SK-N-SH (cell line): ENCODE data around the gene TMEM209. TPM values are rescaled to one million over a fixed set of nuclear protein-coding genes. Genes with fewer than 3 reads are reported as not detected.

Experiments
- CTCF ChIA-PET: fragments of 300-600, 350-600 bp; formaldehyde crosslinking; extraction: SDS; loops from one replicate; lab custom pipeline; 2021; lab: Yijun Ruan, JAX
- POLR2A ChIA-PET: fragments of 350-600 bp; sonication (Branson Sonifier 250); formaldehyde crosslinking; extraction: SDS; loops from one replicate; lab custom pipeline; 2020; ENCODE audit warnings: antibody characterized with exemption, inconsistent platforms; lab: Yijun Ruan, JAX
- DNase-seq: peaks from one replicate; pipeline ENCODE4 v3.0.0; 2012
- H2AFZ ChIP-seq: fragments of 200-600 bp; sonication (generic); 2 replicates; pipeline ENCODE4 v1.8.1; 2016; ENCODE audit warnings: antibody characterized with exemption, mild to moderate bottlenecking, low read depth
- H3F3A ChIP-seq: fragments of 200-600 bp; sonication (generic); replicated peaks from 2 replicates; pipeline ENCODE3; 2016; ENCODE audit warnings: antibody characterized with exemption, mild to moderate bottlenecking; ENCODE audit not compliant: insufficient read depth
- H3K27ac ChIP-seq, 2 experiments: fragments of 200-500 bp in 1 of 2; fragments of 200-600 bp in 1 of 2; sonication (Bioruptor generic) in 1 of 2; sonication (generic), shearing (Covaris generic) in 1 of 2; 2 replicates each; pipeline versions ENCODE4 v1.5.1 to v1.6.1; 2014 to 2016; ENCODE audit warnings: low read depth in 2 of 2, inconsistent platforms in 1 of 2, low read length in 1 of 2, mild to moderate bottlenecking in 1 of 2, mixed read lengths in 1 of 2
- H3K27me3 ChIP-seq: fragments of 200-600 bp; sonication (generic), shearing (Covaris generic); 2 replicates; pipeline ENCODE4 v1.6.1; 2016; ENCODE audit warnings: mixed run types; ENCODE audit not compliant: insufficient read depth
- H3K36me3 ChIP-seq, 2 experiments: fragments of 200-500 bp in 1 of 2; fragments of 200-600 bp in 1 of 2; sonication (Bioruptor generic) in 1 of 2; sonication (generic) in 1 of 2; replicated peaks in 1 of 2; 2 replicates each; pipeline versions ENCODE3 to v1.5.1; 2014 to 2016; ENCODE audit warnings: low read length in 1 of 2, mild to moderate bottlenecking in 1 of 2; ENCODE audit not compliant: insufficient read depth in 2 of 2, control insufficient read depth in 1 of 2
- H3K4me1 ChIP-seq, 2 experiments: fragments of 200-500 bp in 1 of 2; fragments of 200-600 bp in 1 of 2; sonication (Bioruptor generic) in 1 of 2; sonication (generic), shearing (Covaris generic) in 1 of 2; 2 replicates each; pipeline versions ENCODE4 v1.5.1 to v1.6.1; 2014 to 2016; ENCODE audit warnings: low read depth in 1 of 2, low read length in 1 of 2, mixed run types in 1 of 2; ENCODE audit not compliant: insufficient read depth in 2 of 2, control insufficient read depth in 1 of 2
- H3K4me2 ChIP-seq: fragments of 200-600 bp; sonication (generic), shearing (Covaris generic); 2 replicates; pipeline ENCODE4 v1.6.1; 2017; ENCODE audit warnings: mixed run types
- H3K4me3 ChIP-seq, 2 experiments: fragments of 200-500 bp in 1 of 2; fragments of 200-600 bp in 1 of 2; sonication (Bioruptor generic) in 1 of 2; sonication (generic), shearing (Covaris generic) in 1 of 2; 2 replicates each; pipeline versions ENCODE4 v1.5.1 to v1.8.1; 2014 to 2016; ENCODE audit warnings: low read depth in 2 of 2, inconsistent platforms in 1 of 2, low read length in 1 of 2, mild to moderate bottlenecking in 1 of 2, mixed read lengths in 1 of 2, moderate library complexity in 1 of 2
- H3K79me2 ChIP-seq: fragments of 200-600 bp; sonication (generic); 2 replicates; pipeline ENCODE4 v1.8.1; 2017; ENCODE audit warnings: mild to moderate bottlenecking; ENCODE audit not compliant: insufficient read depth
- H3K9ac ChIP-seq: fragments of 200-600 bp; sonication (generic); 2 replicates; pipeline ENCODE4 v1.6.1; 2017; ENCODE audit warnings: mixed run types
- H3K9me2 ChIP-seq: fragments of 200-600 bp; sonication (generic); 2 replicates; pipeline ENCODE4 v1.6.1; 2017; ENCODE audit warnings: mixed run types
- H3K9me3 ChIP-seq: fragments of 200-600 bp; sonication (generic); 2 replicates; pipeline ENCODE4 v1.6.1; 2017; ENCODE audit warnings: mixed run types, mild to moderate bottlenecking, moderate library complexity
- H4K20me1 ChIP-seq: fragments of 200-600 bp; sonication (generic); 2 replicates; pipeline ENCODE4 v1.6.1; 2017; ENCODE audit warnings: mild to moderate bottlenecking, mixed run types; ENCODE audit not compliant: insufficient read depth
- CHD2 ChIP-seq: fragments of 150-350 bp; IDR thresholded peaks from 2 replicates; pipeline ENCODE4 v1.6.1; 2018; ENCODE audit warnings: low read length; ENCODE audit not compliant: partially characterized antibody
- EP300 ChIP-seq, 2 experiments: IDR thresholded peaks; 2 replicates each; pipeline versions ENCODE4 v1.4.0 to v1.6.1; 2012; ENCODE audit warnings: borderline replicate concordance in 1 of 2, low read depth in 1 of 2, low read length in 1 of 2
- EZH2phosphoT487 ChIP-seq: fragments of 200-600 bp; sonication (generic); IDR thresholded peaks from 2 replicates; pipeline ENCODE4 v1.6.1; 2017; ENCODE audit warnings: low read depth, mixed run types, mild to moderate bottlenecking, antibody characterized with exemption, moderate library complexity, borderline replicate concordance
- FOSL2 ChIP-seq: IDR thresholded peaks from 2 replicates; pipeline ENCODE4 v1.4.0; 2012; ENCODE audit warnings: low read depth, mild to moderate bottlenecking, moderate library complexity, borderline replicate concordance
- GABPA ChIP-seq: IDR thresholded peaks from 2 replicates; pipeline ENCODE4 v1.4.0; 2012; ENCODE audit warnings: low read depth, mild to moderate bottlenecking
- GATA2 ChIP-seq: sonication (generic); formaldehyde crosslinking; IDR thresholded peaks from 2 replicates; pipeline ENCODE4 v1.5.0; 2020; ENCODE audit warnings: mild to moderate bottlenecking, missing genetic modification reagents
- IRF3 ChIP-seq: fragments of 150-350 bp; IDR thresholded peaks from 2 replicates; pipeline ENCODE4 v1.6.1; 2016; ENCODE audit warnings: mild to moderate bottlenecking, low read depth, low read length
- MEF2A ChIP-seq: IDR thresholded peaks from 2 replicates; pipeline ENCODE4 v1.4.0; 2012; ENCODE audit warnings: low read depth, borderline replicate concordance
- MXI1 ChIP-seq: IDR thresholded peaks from 2 replicates; pipeline ENCODE4 v1.6.1; 2012; ENCODE audit warnings: mild to moderate bottlenecking, low read depth, low read length, improper control_type of control experiment
- NFIC ChIP-seq: IDR thresholded peaks from 2 replicates; pipeline ENCODE4 v1.4.0; 2012; ENCODE audit warnings: borderline replicate concordance
- PBX3 ChIP-seq: IDR thresholded peaks from 2 replicates; pipeline ENCODE4; 2012
- POLR2AphosphoS5 ChIP-seq: IDR thresholded peaks from 2 replicates; pipeline ENCODE4 v1.6.1; 2012; ENCODE audit warnings: low read depth, low read length
- RAD21 ChIP-seq: IDR thresholded peaks from 2 replicates; pipeline ENCODE4 v1.6.1; 2012; ENCODE audit warnings: mild to moderate bottlenecking, low read length
- RCOR1 ChIP-seq: fragments of 150-350 bp; IDR thresholded peaks from 2 replicates; pipeline ENCODE4 v1.6.1; 2017; ENCODE audit warnings: antibody characterized with exemption, low read length
- REST ChIP-seq: IDR thresholded peaks from 2 replicates; pipeline ENCODE4 v1.6.1; 2012; ENCODE audit warnings: mild to moderate bottlenecking, low read depth, low read length, moderate library complexity
- SIN3A ChIP-seq: IDR thresholded peaks from 2 replicates; pipeline ENCODE4 v1.6.1; 2012; ENCODE audit warnings: low read depth, mild to moderate bottlenecking, low read length, moderate library complexity, borderline replicate concordance
- SMC3 ChIP-seq: IDR thresholded peaks from 2 replicates; pipeline ENCODE4 v1.6.1; 2012; ENCODE audit warnings: low read depth, low read length, improper control_type of control experiment
- TAF1 ChIP-seq: IDR thresholded peaks from 2 replicates; pipeline ENCODE4 v1.6.1; 2012; ENCODE audit warnings: low read depth, mild to moderate bottlenecking, low read length, moderate library complexity, borderline replicate concordance
- TCF12 ChIP-seq: IDR thresholded peaks from 2 replicates; pipeline ENCODE4 v1.4.0; 2012
- USF1 ChIP-seq: IDR thresholded peaks from 2 replicates; pipeline ENCODE4 v1.4.0; 2012; ENCODE audit warnings: low read depth, borderline replicate concordance
- WGBS: methylation state at CpG from one replicate; pipeline ENCODE4 v1.1.6; 2017; ENCODE audit warnings: low lambda C conversion rate; 5-methylcytosine and 5-hydroxymethylcytosine counted together
- polyA plus RNA-seq, 3 experiments: library from polyadenylated mRNA; depleted of rRNA; stranded (reverse); fragments of >200 nt; gene quantifications; 2 replicates each; pipeline ENCODE4 v1.2.3, GENCODE V29; 2012

Gene TMEM209
- polyA plus RNA-seq, 1 of the 3 experiments (the other 2 are of a cell fraction) = 14.9 TPM

GRCh38 chr7:130160023-130160422 is 45.2 kb downstream of the TMEM209 start:
- H3K9me2 ChIP-seq = no peaks in the 10 kb centered on the region
- ChIA-PET CTCF (interaction anchor here (0.6 to 2.1 kb wide), 4 partner anchors 18 to 562 kb away, joined by 3 to 10 read pairs (median 4); no protein-coding TSS in a partner anchor), POLR2A (interaction anchor here (1.9 kb wide), 1 partner anchor 45 kb away, joined by 6 read pairs; the partner anchor contains the start of gene TMEM209)
- no peaks in the 10 kb centered on the region for H3K79me2 ChIP-seq
- H3F3A ChIP-seq = no peaks in the 10 kb centered on the region
- peaks cover 32 to 38% of the 10 kb centered on the region in 2 experiments for H3K36me3 ChIP-seq
- no peak overlapping the region for H3K4me3 ChIP-seq
- no peak overlapping the region for H2AFZ ChIP-seq
- H3K4me1 ChIP-seq = peaks cover 0 to 4% of the 10 kb centered on the region in 2 experiments; a peak in 1 of 4 replicates
- H3K4me2 ChIP-seq = no peak overlapping the region
- WGBS = 97% methylated on average over 2 of the region's 2 CpGs
- TF ChIP-seq EZH2phosphoT487 = no peak
- TF ChIP-seq POLR2AphosphoS5 = no peak
- TF ChIP-seq GATA2 (CRISPR knock-in tag) = no peak
- no peak for TF ChIP-seq REST
- no peak overlapping the region for H3K27ac ChIP-seq
- no peaks in the 10 kb centered on the region for H4K20me1 ChIP-seq
- H3K9ac ChIP-seq = no peak overlapping the region
- H3K9me3 ChIP-seq = no peaks in the 10 kb centered on the region
- H3K27me3 ChIP-seq = no peaks in the 10 kb centered on the region
- DNase-seq = no peak

- ChIA-PET CTCF (interaction anchor here (1.5 kb wide), 1 partner anchor 85 kb away, joined by 5 read pairs; no protein-coding TSS in a partner anchor), POLR2A (interaction anchor here (1.4 kb wide), 1 partner anchor 47 kb away, joined by 3 read pairs; the partner anchor contains the start of gene TMEM209)
These were observed 47.5 kb downstream of the TMEM209 start for GRCh38 chr7:130157700-130158099.

More at GRCh38 chr7:130157700-130158099, 47.5 kb downstream of the TMEM209 start:
- no peaks in the 10 kb centered on the region for H3K79me2 ChIP-seq
- H2AFZ ChIP-seq = no peak overlapping the region
- no peak overlapping the region for H3K4me2 ChIP-seq
- no peaks in the 10 kb centered on the region for H3K9me2 ChIP-seq
- H4K20me1 ChIP-seq = no peaks in the 10 kb centered on the region
- TF ChIP-seq CHD2 (no peak), NFIC (no peak), MXI1 (no peak), MEF2A (no peak), TAF1 (no peak), IRF3 (no peak), USF1 (no peak), FOSL2 (no peak), SIN3A (no peak), RCOR1 (no peak), EP300 (IDR thresholded peaks at IDR 0.05; ENCODE audit: borderline replicate concordance in 1 of 2, low read depth in 1 of 2, low read length in 1 of 2) (no peak), PBX3 (no peak), GATA2 (CRISPR knock-in tag) (no peak), SMC3 (no peak), RAD21 (no peak), TCF12 (no peak), GABPA (no peak)
- H3F3A ChIP-seq = no peaks in the 10 kb centered on the region
- H3K9me3 ChIP-seq = no peaks in the 10 kb centered on the region
- H3K4me1 ChIP-seq = peaks cover 0 to 16% of the 10 kb centered on the region in 2 experiments; a peak in 1 of 4 replicates
- no peak overlapping the region for H3K4me3 ChIP-seq
- 95% methylated on average over 7 of the region's 7 CpGs for WGBS
- H3K27me3 ChIP-seq = no peaks in the 10 kb centered on the region
- peaks cover 18 to 22% of the 10 kb centered on the region in 2 experiments for H3K36me3 ChIP-seq
- DNase-seq = no peak
- no peak overlapping the region for H3K27ac ChIP-seq
- no peak overlapping the region for H3K9ac ChIP-seq
